Pons (tissue), 1 donor: ENCODE data around the gene CCR5AS.
"Not testable (repeated sequence)": the region's sequence is repeated elsewhere in the genome, so short reads cannot be mapped to it uniquely, and the experiment has no call there.

Experiments
- DNase-seq: peaks from one replicate; pipeline ENCODE4 v3.0.0-alpha.2; 2016; ENCODE audit warnings: low spot score

Gene CCR5AS

GRCh38 chr3:46406788-46407611 lies at the start of gene CCR5AS, which contains the start of gene CCRL2:
Gene CCR5AS (minus strand): TSS chr3:46407066.
Gene CCRL2 (plus strand): TSS chr3:46407259. CDS start chr3:46408080, 821 bp downstream.
- DNase-seq, result peak; percentile 75

- no peak for DNase-seq
Measured at GRCh38 chr3:46456118-46456517, 49.3 kb upstream of the CCR5AS start.

- DNase-seq, result no peak
Measured at GRCh38 chr3:46455231-46456115, 48.6 kb upstream of the CCR5AS start.

GRCh38 chr3:46454606-46455005 lies 47.7 kb upstream of the CCR5AS start:
- DNase-seq, result no peak

GRCh38 chr3:46454209-46454595 lies 47.3 kb upstream of the CCR5AS start:
- DNase-seq, result no peak

- DNase-seq, result no peak
Measured at GRCh38 chr3:46453526-46454208, 46.8 kb upstream of the CCR5AS start.

- no peak for DNase-seq
Measured at GRCh38 chr3:46449755-46450552, 43.1 kb upstream of the CCR5AS start.

- no peak for DNase-seq
Measured at GRCh38 chr3:46448721-46449120, 41.9 kb upstream of the CCR5AS start.

GRCh38 chr3:46447228-46447985 lies 40.5 kb upstream of the CCR5AS start:
- peak; percentile 24 for DNase-seq

- DNase-seq, result no peak
Measured at GRCh38 chr3:46442576-46443530, 36.0 kb upstream of the CCR5AS start.

GRCh38 chr3:46440531-46441294 lies 33.8 kb upstream of the CCR5AS start:
- DNase-seq, result no peak

- peak; percentile 67 for DNase-seq
Measured at GRCh38 chr3:46438831-46439230, 32.0 kb upstream of the CCR5AS start.

GRCh38 chr3:46435081-46435726 lies 28.3 kb upstream of the CCR5AS start:
- no peak for DNase-seq

- no peak for DNase-seq
Measured at GRCh38 chr3:46433841-46434240, 27.0 kb upstream of the CCR5AS start.

GRCh38 chr3:46433118-46433517 lies 26.3 kb upstream of the CCR5AS start:
- DNase-seq, result not testable (repeated sequence)

- DNase-seq, result not testable (repeated sequence)
Measured at GRCh38 chr3:46431905-46432304, 25.0 kb upstream of the CCR5AS start.

GRCh38 chr3:46430879-46431278 lies 24.0 kb upstream of the CCR5AS start:
- DNase-seq, result not testable (repeated sequence)

- DNase-seq, result no peak
Measured at GRCh38 chr3:46429671-46430070, 22.8 kb upstream of the CCR5AS start.
